ENCODE data around the gene CAB39. TPM values are rescaled to one million over a fixed set of nuclear protein-coding genes. Genes with fewer than 3 reads are reported as not detected.

The CAB39 gene
- total RNA-seq, 4 donors from 2014 or later = 70.8 to 97.6 (median 87.4) TPM

- H3K27ac ChIP-seq = no peak overlapping the region
- intact Hi-C loops (cut with DNase I) = no loop called here
- TF ChIP-seq POLR2A (IDR thresholded peaks at IDR 0.05) (no peak), CTCF (IDR thresholded peaks at IDR 0.05) (no peak)
- H3K4me3 ChIP-seq (replicated peaks in 1 of 3) = no peak overlapping the region
- no peak for DNase-seq
- WGBS, 2 donors = 84 to 93% methylated on average over 11 of the region's 11 CpGs
- H3K36me3 ChIP-seq = no peaks in the 10 kb centered on the region
- H3K9me3 ChIP-seq = no peaks in the 10 kb centered on the region
- H3K27me3 ChIP-seq = no peaks in the 10 kb centered on the region
- peaks cover 9 to 15% of the 10 kb centered on the region in 2 donors for H3K4me1 ChIP-seq
These were observed 157.4 kb downstream of the CAB39 start for GRCh38 chr2:230869914-230870543.

Small RNA genes within 50 kb of the gene (small RNA-seq; reads per million reads assigned to genes)
- not detected for gene BANF1P3
- not detected for gene RNU6-268P

Other genes with a start within 250 kb of the CAB39 start
- 10 to 100 TPM; 29.2 to 54.0 (median 45.4) TPM for gene ITM2C, start 152.1 kb downstream of the CAB39 start, total RNA-seq
- under 1 TPM in 1 of 4 donors, not detected in 3; 0.11 TPM for gene GPR55, start 212.4 kb downstream of the CAB39 start, total RNA-seq